SU-DHL-6 (cell line): ENCODE results near the gene CKS1B.
A peak's percentile ranks its signal among the peaks of the same experiment; 100 is the strongest.

Experiments used
- EZH2phosphoT487 ChIP-seq: fragments of 200-600 bp; sonication (generic), shearing (Covaris generic); conservative IDR thresholded peaks from 2 replicates; pipeline ENCODE4 v1.6.1; 2018; ENCODE audit warnings: mild to moderate bottlenecking, antibody characterized with exemption, low read length, moderate library complexity, mixed read lengths
- TF ChIP-seq, protein P1 (sequence below): fragments of 200-600 bp; sonication (generic); IDR thresholded peaks from one replicate; pipeline ENCODE4 v1.5.1; 2017; ENCODE audit warnings: antibody characterized with exemption, mild to moderate bottlenecking, low read length, moderate library complexity; ENCODE audit not compliant: insufficient read depth, poor library complexity, severe bottlenecking

DNA sequence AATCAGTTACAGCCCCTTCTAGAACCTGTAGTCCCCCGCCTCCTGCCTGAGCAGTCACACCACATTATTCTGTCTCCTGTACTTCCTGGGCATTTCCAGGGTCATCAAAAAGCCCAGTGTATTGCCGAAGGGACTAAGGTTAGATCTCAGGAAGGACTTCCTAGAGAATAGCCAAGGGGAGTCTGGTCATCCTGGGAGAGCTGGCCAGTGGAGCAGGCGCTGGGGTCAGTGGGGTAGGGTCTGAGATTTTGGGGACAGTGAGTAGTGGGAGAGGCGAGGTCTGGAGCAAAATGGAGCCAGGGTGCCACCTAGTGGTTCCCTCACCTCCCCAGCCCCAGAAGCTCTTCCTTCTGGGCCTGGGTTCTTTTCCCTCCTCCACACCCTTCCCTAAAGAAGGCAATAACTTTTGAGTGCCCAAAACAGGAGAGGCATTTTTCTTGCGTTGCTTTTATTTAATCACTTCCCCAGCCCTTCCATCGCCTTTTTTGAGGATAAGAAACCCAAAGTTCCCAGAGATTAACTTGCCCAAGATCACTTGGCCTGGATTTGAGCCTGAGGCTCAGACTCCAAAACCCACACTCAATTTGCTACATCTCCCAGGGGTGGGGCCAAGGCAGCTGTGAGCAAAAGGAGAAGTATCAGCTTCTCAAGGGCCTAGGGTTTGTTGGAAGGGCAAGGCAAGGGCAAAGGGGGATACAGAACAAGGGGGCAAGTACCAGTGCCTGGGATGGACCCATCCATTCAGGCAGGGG, 30.7 kb upstream of the CKS1B start:
- no peak for TF ChIP-seq EZH2phosphoT487
- TF ChIP-seq, protein P1, sequence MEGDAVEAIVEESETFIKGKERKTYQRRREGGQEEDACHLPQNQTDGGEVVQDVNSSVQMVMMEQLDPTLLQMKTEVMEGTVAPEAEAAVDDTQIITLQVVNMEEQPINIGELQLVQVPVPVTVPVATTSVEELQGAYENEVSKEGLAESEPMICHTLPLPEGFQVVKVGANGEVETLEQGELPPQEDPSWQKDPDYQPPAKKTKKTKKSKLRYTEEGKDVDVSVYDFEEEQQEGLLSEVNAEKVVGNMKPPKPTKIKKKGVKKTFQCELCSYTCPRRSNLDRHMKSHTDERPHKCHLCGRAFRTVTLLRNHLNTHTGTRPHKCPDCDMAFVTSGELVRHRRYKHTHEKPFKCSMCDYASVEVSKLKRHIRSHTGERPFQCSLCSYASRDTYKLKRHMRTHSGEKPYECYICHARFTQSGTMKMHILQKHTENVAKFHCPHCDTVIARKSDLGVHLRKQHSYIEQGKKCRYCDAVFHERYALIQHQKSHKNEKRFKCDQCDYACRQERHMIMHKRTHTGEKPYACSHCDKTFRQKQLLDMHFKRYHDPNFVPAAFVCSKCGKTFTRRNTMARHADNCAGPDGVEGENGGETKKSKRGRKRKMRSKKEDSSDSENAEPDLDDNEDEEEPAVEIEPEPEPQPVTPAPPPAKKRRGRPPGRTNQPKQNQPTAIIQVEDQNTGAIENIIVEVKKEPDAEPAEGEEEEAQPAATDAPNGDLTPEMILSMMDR: peak; percentile 78
